Activated T-helper 9 cell treated with anti-CD3 and anti-CD28 coated beads, Interleukin-2, amount 50 U/mL, for 16 hours (primary cell): Measurements from ENCODE around the gene AKAP6.
"Not testable (repeated sequence)": the region's sequence is repeated elsewhere in the genome, so short reads cannot be mapped to it uniquely, and the experiment has no call there.

Experiments
- DNase-seq: peaks from one replicate; pipeline ENCODE4 v3.0.0-alpha.2; 2020; ENCODE audit warnings: low read depth

AKAP6 gene

GRCh38 chr14:32443890-32444661 is 115.0 kb downstream of the AKAP6 start:
- DNase-seq = no peak

- DNase-seq = no peak
These were observed 118.3 kb downstream of the AKAP6 start for GRCh38 chr14:32447371-32447770.

GRCh38 chr14:32449648-32450047 is 120.5 kb downstream of the AKAP6 start:
- DNase-seq = no peak

- no peak for DNase-seq
These were observed 122.0 kb downstream of the AKAP6 start for GRCh38 chr14:32450919-32451675.

- DNase-seq = no peak
These were observed 125.0 kb downstream of the AKAP6 start for GRCh38 chr14:32453857-32454810.

- no peak for DNase-seq
These were observed 128.3 kb downstream of the AKAP6 start for GRCh38 chr14:32457213-32457920.

GRCh38 chr14:32458720-32459119 is 129.6 kb downstream of the AKAP6 start:
- DNase-seq = no peak

- no peak for DNase-seq
These were observed 131.2 kb downstream of the AKAP6 start for GRCh38 chr14:32460267-32460666.

GRCh38 chr14:32462553-32462952 is 133.5 kb downstream of the AKAP6 start:
- DNase-seq = not testable (repeated sequence)

GRCh38 chr14:32468955-32469354 is 139.9 kb downstream of the AKAP6 start:
- no peak for DNase-seq

- no peak for DNase-seq
These were observed 140.5 kb downstream of the AKAP6 start for GRCh38 chr14:32469388-32470160.

- no peak for DNase-seq
These were observed 141.1 kb downstream of the AKAP6 start for GRCh38 chr14:32470161-32470715.

GRCh38 chr14:32471181-32471580 is 142.1 kb downstream of the AKAP6 start:
- no peak for DNase-seq

- DNase-seq = no peak
These were observed 143.0 kb downstream of the AKAP6 start for GRCh38 chr14:32472076-32472475.

- DNase-seq = no peak
These were observed 143.7 kb downstream of the AKAP6 start for GRCh38 chr14:32472512-32473463.

- no peak for DNase-seq
These were observed 144.4 kb downstream of the AKAP6 start for GRCh38 chr14:32473464-32473855.

- DNase-seq = no peak
These were observed 145.5 kb downstream of the AKAP6 start for GRCh38 chr14:32474478-32475195.

GRCh38 chr14:32476532-32476931 is 147.4 kb downstream of the AKAP6 start:
- no peak for DNase-seq

- DNase-seq = no peak
These were observed 148.3 kb downstream of the AKAP6 start for GRCh38 chr14:32477396-32477795.
